ENCODE results near the gene CRIM1. TPM values are rescaled to one million over a fixed set of nuclear protein-coding genes. Genes with fewer than 3 reads are reported as not detected.

The CRIM1 gene
- polyA plus RNA-seq, 2 of the 4 experiments (the other 2 are of a cell fraction): 127 to 208 TPM

- ChIA-PET CTCF (interaction anchor here (1.0 to 1.3 kb wide), 2 partner anchors 10 to 92 kb away, joined by 3 read pairs; no protein-coding TSS in a partner anchor), POLR2A (no interaction called here)
- WGBS (ENCODE audit: missing lambda C conversion rate): 58% methylated on average over 4 of the region's 4 CpGs
- Histone ChIP-seq H3K27ac (peak overlapping the region in 1 of 2 experiments; percentile 64; a peak in 4 of 6 replicates), H3K4me3 (no peak overlapping the region), H3K9me3 (no peaks in the 10 kb centered on the region), H3K4me1 (peaks cover 49% of the 10 kb centered on the region), H3K4me2 (no peak overlapping the region)
- TF ChIP-seq MAZ (IDR thresholded peaks at IDR 0.05; ENCODE audit: borderline replicate concordance, low read depth, low read length): no peak
- no peak for TF ChIP-seq CBX8 (IDR thresholded peaks at IDR 0.05)
- TF ChIP-seq EHF (CRISPR knock-in tag; IDR thresholded peaks at IDR 0.05): no peak
- TF ChIP-seq HOXB13 (CRISPR knock-in tag; IDR thresholded peaks at IDR 0.05; ENCODE audit: low read depth): no peak
- no peak for TF ChIP-seq RARB (CRISPR knock-in tag; IDR thresholded peaks at IDR 0.05)
- TF ChIP-seq HOXB5 (CRISPR knock-in tag; IDR thresholded peaks at IDR 0.05): no peak
- no peak for TF ChIP-seq NPAS2 (CRISPR knock-in tag; IDR thresholded peaks at IDR 0.05; ENCODE audit: borderline replicate concordance)
- no peak for TF ChIP-seq MYC (IDR thresholded peaks at IDR 0.05; ENCODE audit: borderline replicate concordance, low read length)
- TF ChIP-seq RFX5 (IDR thresholded peaks at IDR 0.05): no peak
- TF ChIP-seq ZC3H11A (IDR thresholded peaks at IDR 0.05): no peak
- FAIRE-seq (peak; percentile 23), DNase-seq (ENCODE audit: low read depth in 1 of 2, low spot score in 1 of 2) (no peak), ATAC-seq (no peak)
These were observed 217.1 kb downstream of the CRIM1 start for GRCh38 chr2:36572719-36573059.

- ATAC-seq (no peak), DNase-seq (ENCODE audit: low read depth in 1 of 2, low spot score in 1 of 2) (no peak), FAIRE-seq (no peak)
- H3K4me3 ChIP-seq: no peak overlapping the region
- POLR2A ChIA-PET: no interaction called here
- CTCF ChIA-PET: interaction anchor here (0.8 to 1.3 kb wide), 2 partner anchors 10 to 16 kb away, joined by 3 read pairs; no protein-coding TSS in a partner anchor
- WGBS (ENCODE audit: missing lambda C conversion rate): 83% methylated on average over 1 of the region's 1 CpG
- TF ChIP-seq MYC (IDR thresholded peaks at IDR 0.05; ENCODE audit: borderline replicate concordance, low read length) (no peak), NR3C1 (IDR thresholded peaks at IDR 0.05) (no peak), POLR2A (IDR thresholded peaks at IDR 0.05; ENCODE audit: low read length) (no peak), KDM1A (IDR thresholded peaks at IDR 0.05; ENCODE audit: low read depth) (no peak)
- H3K27ac ChIP-seq: no peak overlapping the region
- peaks cover 49% of the 10 kb centered on the region for H3K4me1 ChIP-seq
- H3K9me3 ChIP-seq: no peaks in the 10 kb centered on the region
- no peak overlapping the region for H3K4me2 ChIP-seq
These were observed 217.6 kb downstream of the CRIM1 start for GRCh38 chr2:36573165-36573564.

- H3K27ac ChIP-seq: no peak overlapping the region
- CTCF ChIA-PET: no interaction called here
- DNase-seq (ENCODE audit: low read depth in 1 of 2, low spot score in 1 of 2) (no peak), ATAC-seq (no peak), FAIRE-seq (no peak)
- WGBS (ENCODE audit: missing lambda C conversion rate): 87% methylated on average over 2 of the region's 2 CpGs
- no peak for TF ChIP-seq KDM1A (IDR thresholded peaks at IDR 0.05; ENCODE audit: low read depth)
- peak; percentile 89 for TF ChIP-seq MAFK (IDR thresholded peaks at IDR 0.05; ENCODE audit: partially characterized antibody)
- no peak for TF ChIP-seq JUNB (IDR thresholded peaks at IDR 0.05)
- POLR2A ChIA-PET: no interaction called here
- no peak overlapping the region for H3K4me3 ChIP-seq
- peaks cover 53% of the 10 kb centered on the region for H3K4me1 ChIP-seq
- H3K4me2 ChIP-seq: no peak overlapping the region
- H3K9me3 ChIP-seq: no peaks in the 10 kb centered on the region
These were observed 219.0 kb downstream of the CRIM1 start for GRCh38 chr2:36574560-36574959.

GRCh38 chr2:36577884-36578283 is 222.3 kb downstream of the CRIM1 start:
- WGBS (ENCODE audit: missing lambda C conversion rate): 82% methylated on average over 2 of the region's 2 CpGs
- CTCF ChIA-PET: interaction anchor here (0.9 to 1.4 kb wide), 5 partner anchors 9 to 225 kb away, joined by 3 to 4 read pairs (median 4); no protein-coding TSS in a partner anchor
- DNase-seq (ENCODE audit: low read depth in 1 of 2, low spot score in 1 of 2) (no peak), ATAC-seq (no peak), FAIRE-seq (peak; percentile 43)
- TF ChIP-seq JUN (IDR thresholded peaks at IDR 0.05): no peak
- no peak for TF ChIP-seq PHF8 (IDR thresholded peaks at IDR 0.05; ENCODE audit: borderline replicate concordance, low read depth)
- TF ChIP-seq CBX2 (IDR thresholded peaks at IDR 0.05; ENCODE audit: borderline replicate concordance, low read depth): no peak
- TF ChIP-seq MAFK (IDR thresholded peaks at IDR 0.05; ENCODE audit: partially characterized antibody): no peak
- TF ChIP-seq MAX (IDR thresholded peaks at IDR 0.05): no peak
- TF ChIP-seq CTCF (IDR thresholded peaks at IDR 0.05): no peak
- no peak for TF ChIP-seq ESRRA (IDR thresholded peaks at IDR 0.05; ENCODE audit: borderline replicate concordance, low read length)
- no peak for TF ChIP-seq GATA3 (IDR thresholded peaks at IDR 0.05; ENCODE audit: borderline replicate concordance)
- TF ChIP-seq BHLHE40 (IDR thresholded peaks at IDR 0.05; ENCODE audit: low read depth, low read length): no peak
- no peak for TF ChIP-seq USF2 (IDR thresholded peaks at IDR 0.05)
- TF ChIP-seq TFCP2L1 (CRISPR knock-in tag; IDR thresholded peaks at IDR 0.05): no peak
- Histone ChIP-seq H3K27ac (peak overlapping the region; percentile 62 to 81; a peak in 4 of 6 replicates), H3K4me1 (peaks cover 37% of the 10 kb centered on the region), H3K4me3 (no peak overlapping the region), H3K4me2 (peak overlapping the region; percentile 63; the same call in 2 of the 3 replicates), H3K9me3 (no peaks in the 10 kb centered on the region)
- POLR2A ChIA-PET: interaction anchor here (2.1 kb wide), 1 partner anchor 8 kb away, joined by 6 read pairs; no protein-coding TSS in a partner anchor
